H1 (cell line): ENCODE measurements around the gene KCNQ1. TPM values are rescaled to one million over a fixed set of nuclear protein-coding genes. Genes with fewer than 3 reads are reported as not detected.

ENCODE experiments used
- ASH2L ChIP-seq: fragments of 200-600, 300-600 bp; sonication (generic); IDR thresholded peaks from one replicate; pipeline ENCODE4 v1.7.1; 2017; ENCODE audit warnings: low read length
- ATF3 ChIP-seq: IDR thresholded peaks from 2 replicates; pipeline ENCODE4 v1.6.1; 2011; ENCODE audit warnings: low read depth, mild to moderate bottlenecking, low read length; ENCODE audit not compliant: insufficient read depth
- CHD1 ChIP-seq: IDR thresholded peaks from 2 replicates; pipeline ENCODE4 v1.6.1; 2012; ENCODE audit warnings: low read depth, low read length, improper control_type of control experiment
- EGR1 ChIP-seq: IDR thresholded peaks from 2 replicates; pipeline ENCODE4 v1.6.1; 2011; ENCODE audit warnings: low read depth, low read length, borderline replicate concordance
- EZH2 ChIP-seq: fragments of 200-600 bp; sonication (generic); IDR thresholded peaks from 2 replicates; pipeline ENCODE4 v1.7.1; 2012; ENCODE audit warnings: low read depth, mild to moderate bottlenecking, moderate library complexity, low read length, inconsistent platforms; ENCODE audit not compliant: severe bottlenecking
- HDAC2 ChIP-seq, 2 experiments: fragments of 300-600 bp in 1 of 2; sonication (generic) in 1 of 2; IDR thresholded peaks; 2 replicates each; pipeline ENCODE4 v1.6.1; 2011 to 2012; ENCODE audit warnings: low read depth in 2 of 2, low read length in 2 of 2, mild to moderate bottlenecking in 2 of 2, moderate library complexity in 2 of 2, borderline replicate concordance in 1 of 2, inconsistent platforms in 1 of 2
- KDM1A ChIP-seq: fragments of 200-600, 300-600 bp; sonication (generic); IDR thresholded peaks from 2 replicates; pipeline ENCODE4 v1.7.1; 2016; ENCODE audit warnings: mild to moderate bottlenecking, low read length, borderline replicate concordance
- MAX ChIP-seq: IDR thresholded peaks from 2 replicates; pipeline ENCODE4 v1.6.1; 2012; ENCODE audit warnings: inconsistent platforms
- PHF8 ChIP-seq: fragments of 200-600 bp; sonication (generic); conservative IDR thresholded peaks from 2 replicates; pipeline ENCODE4 v1.7.1; 2012; ENCODE audit warnings: low read depth, mild to moderate bottlenecking, inconsistent platforms, low read length, moderate library complexity
- RBBP5 ChIP-seq: IDR thresholded peaks from 2 replicates; pipeline ENCODE4 v1.7.1; 2012; ENCODE audit warnings: low read depth, mild to moderate bottlenecking, inconsistent platforms, low read length, moderate library complexity, borderline replicate concordance
- SP1 ChIP-seq: IDR thresholded peaks from 2 replicates; pipeline ENCODE4 v1.6.1; 2011; ENCODE audit warnings: low read depth, low read length
- TAF1 ChIP-seq: IDR thresholded peaks from 2 replicates; pipeline ENCODE4 v1.6.1; 2011; ENCODE audit warnings: mild to moderate bottlenecking, low read depth, low read length
- YY1 ChIP-seq: IDR thresholded peaks from 2 replicates; pipeline ENCODE4 v1.6.1; 2011; ENCODE audit warnings: low read depth, mild to moderate bottlenecking, low read length
- polyA plus RNA-seq, 7 experiments: library from polyadenylated mRNA; depleted of rRNA in 3 of 7; stranded (reverse) in 5 of 7; unstranded in 2 of 7; fragments of >200 nt in 5 of 7; fragments of 200-250 nt in 2 of 7; gene quantifications; 1 replicate in 5 of 7; 2 replicates in 1 of 7; 4 replicates in 1 of 7; pipeline versions ENCODE4 v1.2.1 to v1.2.3, GENCODE V29; 2011 to 2013; ENCODE audit warnings: missing spikeins in 2 of 7, mixed read lengths in 2 of 7
- total RNA-seq: library from RNA; stranded (reverse); fragmentation: NEBNext Ultra II Directional; extraction: Animal tissue kit (Norgen Biotek cat#: 25700); gene quantifications from 2 replicates; pipeline ENCODE4 v1.2.1, GENCODE V29; 2021

The KCNQ1 gene
- total and polyA plus RNA-seq, 2 of the 8 experiments (the other 6 are each of a cell fraction or from before 2014, with no cell fraction given) = 1.9 to 2.0 TPM

GRCh38 chr11:2791521-2792380 is 346.9 kb downstream of the KCNQ1 start (continued):
- TF ChIP-seq ATF3 (no peak), KDM1A (no peak), ASH2L (peak; percentile 25), EZH2 (peak; percentile 43), MAX (peak; percentile 47), EGR1 (no peak), CHD1 (no peak), SP1 (no peak), PHF8 (peak; percentile 65), HDAC2 (IDR thresholded peaks at IDR 0.05; ENCODE audit: borderline replicate concordance in 1 of 2, low read depth in 2 of 2, low read length in 2 of 2) (no peak), RBBP5 (0 out of 2 replicates have a peak, but pooled peaks have one; percentile 12), TAF1 (peak; percentile 47; the same call in 1 of the 2 replicates), YY1 (peak; percentile 89)
